ENCODE measurements around the gene CDH4. TPM values are rescaled to one million over a fixed set of nuclear protein-coding genes. Genes with fewer than 3 reads are reported as not detected.

CDH4 gene
- total RNA-seq, 1 donor from 2014 or later = 3.2 TPM

- no peak overlapping the region for H2AFZ ChIP-seq (ENCODE audit: low read depth, low read length)
- peaks cover 47% of the 10 kb centered on the region for H3K27me3 Mint-ChIP-seq (ENCODE audit: low read depth, unreplicated experiment)
- no peak overlapping the region for H3K27ac Mint-ChIP-seq (ENCODE audit: unreplicated experiment)
- H3K9me3 ChIP-seq (ENCODE audit: insufficient read depth, low read depth, low read length) = no peaks in the 10 kb centered on the region
- no peak overlapping the region for H3K4me3 ChIP-seq (ENCODE audit: insufficient read depth, low read depth, low read length)
- no peak overlapping the region for H3K4me3 Mint-ChIP-seq (ENCODE audit: unreplicated experiment)
- H4K20me1 ChIP-seq (ENCODE audit: insufficient read depth, low read length) = no peaks in the 10 kb centered on the region
- no peak for FAIRE-seq
- no peak for DNase-seq (ENCODE audit: low read depth)
- no peak overlapping the region for H3K9ac ChIP-seq (ENCODE audit: low read length)
- no peaks in the 10 kb centered on the region for H3K4me1 ChIP-seq (ENCODE audit: insufficient read depth, low read length)
- no peaks in the 10 kb centered on the region for H3K79me2 ChIP-seq (ENCODE audit: insufficient read depth, low read length)
- H3K27ac ChIP-seq (ENCODE audit: low read depth, low read length) = no peak overlapping the region
- TF ChIP-seq EZH2 (IDR thresholded peaks at IDR 0.05; ENCODE audit: insufficient read depth, low read length) (no peak), CTCF (IDR thresholded peaks at IDR 0.05; ENCODE audit: insufficient read depth, low read depth, low read length) (no peak)
- no peak overlapping the region for H3K4me2 ChIP-seq (ENCODE audit: low read length)
- H3K36me3 ChIP-seq (ENCODE audit: insufficient read depth, low read length) = no peaks in the 10 kb centered on the region
- no peaks in the 10 kb centered on the region for H3K9me3 Mint-ChIP-seq (ENCODE audit: unreplicated experiment)
- H3K4me1 Mint-ChIP-seq (ENCODE audit: low read depth, unreplicated experiment) = no peaks in the 10 kb centered on the region
- H3K27me3 ChIP-seq (ENCODE audit: insufficient read depth, low read length) = no peaks in the 10 kb centered on the region
- H3K36me3 Mint-ChIP-seq (ENCODE audit: low read depth, unreplicated experiment) = no peaks in the 10 kb centered on the region
Measured at GRCh38 chr20:61538183-61538942, 286.3 kb downstream of the CDH4 start.

- Mint-ChIP-seq H3K27ac (ENCODE audit: unreplicated experiment) (no peak overlapping the region), H3K36me3 (ENCODE audit: low read depth, unreplicated experiment) (no peaks in the 10 kb centered on the region), H3K27me3 (ENCODE audit: low read depth, unreplicated experiment) (peaks cover 47% of the 10 kb centered on the region), H3K4me1 (ENCODE audit: low read depth, unreplicated experiment) (no peaks in the 10 kb centered on the region), H3K4me3 (ENCODE audit: unreplicated experiment) (no peak overlapping the region), H3K9me3 (ENCODE audit: unreplicated experiment) (no peaks in the 10 kb centered on the region)
- no peak overlapping the region for H3K9ac ChIP-seq (ENCODE audit: low read length)
- no peaks in the 10 kb centered on the region for H3K36me3 ChIP-seq (ENCODE audit: insufficient read depth, low read length)
- H2AFZ ChIP-seq (ENCODE audit: low read depth, low read length) = no peak overlapping the region
- FAIRE-seq = no peak
- no peak overlapping the region for H3K4me3 ChIP-seq (ENCODE audit: insufficient read depth, low read depth, low read length)
- H3K27me3 ChIP-seq (ENCODE audit: insufficient read depth, low read length) = no peaks in the 10 kb centered on the region
- no peaks in the 10 kb centered on the region for H4K20me1 ChIP-seq (ENCODE audit: insufficient read depth, low read length)
- TF ChIP-seq CTCF (IDR thresholded peaks at IDR 0.05; ENCODE audit: insufficient read depth, low read depth, low read length) (no peak), EZH2 (IDR thresholded peaks at IDR 0.05; ENCODE audit: insufficient read depth, low read length) (no peak)
- H3K4me2 ChIP-seq (ENCODE audit: low read length) = no peak overlapping the region
- no peak for DNase-seq (ENCODE audit: low read depth)
- no peak overlapping the region for H3K27ac ChIP-seq (ENCODE audit: low read depth, low read length)
- no peaks in the 10 kb centered on the region for H3K9me3 ChIP-seq (ENCODE audit: insufficient read depth, low read depth, low read length)
- no peaks in the 10 kb centered on the region for H3K79me2 ChIP-seq (ENCODE audit: insufficient read depth, low read length)
- H3K4me1 ChIP-seq (ENCODE audit: insufficient read depth, low read length) = no peaks in the 10 kb centered on the region
Measured at GRCh38 chr20:61538943-61539265, 286.8 kb downstream of the CDH4 start.

GRCh38 chr20:61539706-61540360, 287.8 kb downstream of the CDH4 start:
- Histone ChIP-seq H3K27me3 (ENCODE audit: insufficient read depth, low read length) (no peaks in the 10 kb centered on the region), H3K9me3 (ENCODE audit: insufficient read depth, low read depth, low read length) (no peaks in the 10 kb centered on the region), H3K9ac (ENCODE audit: low read length) (no peak overlapping the region), H4K20me1 (ENCODE audit: insufficient read depth, low read length) (no peaks in the 10 kb centered on the region), H3K79me2 (ENCODE audit: insufficient read depth, low read length) (no peaks in the 10 kb centered on the region), H3K27ac (ENCODE audit: low read depth, low read length) (no peak overlapping the region), H3K4me1 (ENCODE audit: insufficient read depth, low read length) (no peaks in the 10 kb centered on the region), H3K4me2 (ENCODE audit: low read length) (no peak overlapping the region), H3K4me3 (ENCODE audit: insufficient read depth, low read depth, low read length) (no peak overlapping the region), H2AFZ (ENCODE audit: low read depth, low read length) (no peak overlapping the region), H3K36me3 (ENCODE audit: insufficient read depth, low read length) (no peaks in the 10 kb centered on the region)
- no peak for TF ChIP-seq CTCF (IDR thresholded peaks at IDR 0.05; ENCODE audit: insufficient read depth, low read depth, low read length)
- TF ChIP-seq EZH2 (IDR thresholded peaks at IDR 0.05; ENCODE audit: insufficient read depth, low read length) = no peak
- H3K4me3 Mint-ChIP-seq (ENCODE audit: unreplicated experiment) = no peak overlapping the region
- H3K4me1 Mint-ChIP-seq (ENCODE audit: low read depth, unreplicated experiment) = no peaks in the 10 kb centered on the region
- no peak for FAIRE-seq
- no peaks in the 10 kb centered on the region for H3K36me3 Mint-ChIP-seq (ENCODE audit: low read depth, unreplicated experiment)
- H3K27me3 Mint-ChIP-seq (ENCODE audit: low read depth, unreplicated experiment) = peaks cover 49% of the 10 kb centered on the region
- no peaks in the 10 kb centered on the region for H3K9me3 Mint-ChIP-seq (ENCODE audit: unreplicated experiment)
- H3K27ac Mint-ChIP-seq (ENCODE audit: unreplicated experiment) = no peak overlapping the region
- no peak for DNase-seq (ENCODE audit: low read depth)

All from astrocyte (in vitro differentiated cells and primary cell).